GM06990 (cell line): ENCODE data around the gene KSR2.

Source experiments
- DNase-seq: peaks from one replicate; pipeline ENCODE4 v3.0.0-alpha.2; 2011; ENCODE audit not compliant: insufficient read length; ENCODE audit errors: extremely low read depth
- H3K27me3 ChIP-seq: replicated peaks from 2 replicates; pipeline ENCODE4 v1.6.0; 2011; ENCODE audit warnings: low read length; ENCODE audit not compliant: control insufficient read depth, insufficient read depth
- H3K36me3 ChIP-seq: 2 replicates; pipeline ENCODE4 v1.5.1; 2011; ENCODE audit warnings: low read length; ENCODE audit not compliant: control insufficient read depth, insufficient read depth
- H3K4me3 ChIP-seq: replicated peaks from 2 replicates; pipeline ENCODE4 v1.5.1; 2011; ENCODE audit warnings: low read depth, mild to moderate bottlenecking, control low read depth, low read length
- TF ChIP-seq, protein P1 (sequence below): IDR thresholded peaks from 2 replicates; pipeline ENCODE4 v1.5.1; 2011; ENCODE audit warnings: low read length, control low read depth, mild to moderate bottlenecking, inconsistent platforms; ENCODE audit not compliant: insufficient read depth, poor library complexity, severe bottlenecking

The KSR2 gene

DNA sequence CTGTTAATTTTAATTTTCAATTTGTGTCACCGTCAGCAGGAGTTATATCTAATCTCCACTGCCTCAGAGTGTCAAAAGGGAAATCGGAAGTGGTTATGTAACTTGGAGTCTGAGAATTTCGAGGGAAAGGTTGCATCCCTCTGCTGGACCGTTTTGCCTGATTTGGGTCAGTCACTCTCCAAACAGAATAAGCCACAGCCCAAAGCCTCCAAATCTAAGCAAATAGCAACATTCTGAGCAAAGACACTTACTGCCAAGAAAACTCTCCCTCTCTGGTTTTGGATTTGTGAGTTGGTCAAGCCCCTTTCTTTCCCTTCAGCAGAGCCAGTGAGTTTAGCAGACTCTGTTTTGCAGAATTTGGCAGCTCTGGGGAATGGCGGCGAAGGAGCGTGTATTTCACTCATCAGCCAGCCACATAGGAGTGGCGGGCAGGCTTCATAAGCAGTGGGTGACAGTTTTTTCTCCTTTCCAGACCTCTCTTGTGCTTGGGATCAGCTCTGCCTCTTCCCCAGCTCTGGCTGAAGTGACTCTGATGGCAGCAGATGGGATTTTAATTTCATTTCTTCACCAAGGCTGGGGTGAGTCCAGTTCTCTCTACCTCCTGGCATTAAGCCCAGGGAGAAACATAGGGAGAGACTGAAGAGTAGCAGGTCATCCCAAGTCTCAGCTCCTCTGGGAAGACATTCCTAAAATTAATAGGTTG, 388.6 kb downstream of the KSR2 start:
- Histone ChIP-seq H3K27me3 (peaks cover 1% of the 10 kb centered on the region; the same call in 1 of the 2 replicates), H3K4me3 (no peak overlapping the region), H3K36me3 (no peaks in the 10 kb centered on the region)
- no peak for DNase-seq
- TF ChIP-seq, protein P1, sequence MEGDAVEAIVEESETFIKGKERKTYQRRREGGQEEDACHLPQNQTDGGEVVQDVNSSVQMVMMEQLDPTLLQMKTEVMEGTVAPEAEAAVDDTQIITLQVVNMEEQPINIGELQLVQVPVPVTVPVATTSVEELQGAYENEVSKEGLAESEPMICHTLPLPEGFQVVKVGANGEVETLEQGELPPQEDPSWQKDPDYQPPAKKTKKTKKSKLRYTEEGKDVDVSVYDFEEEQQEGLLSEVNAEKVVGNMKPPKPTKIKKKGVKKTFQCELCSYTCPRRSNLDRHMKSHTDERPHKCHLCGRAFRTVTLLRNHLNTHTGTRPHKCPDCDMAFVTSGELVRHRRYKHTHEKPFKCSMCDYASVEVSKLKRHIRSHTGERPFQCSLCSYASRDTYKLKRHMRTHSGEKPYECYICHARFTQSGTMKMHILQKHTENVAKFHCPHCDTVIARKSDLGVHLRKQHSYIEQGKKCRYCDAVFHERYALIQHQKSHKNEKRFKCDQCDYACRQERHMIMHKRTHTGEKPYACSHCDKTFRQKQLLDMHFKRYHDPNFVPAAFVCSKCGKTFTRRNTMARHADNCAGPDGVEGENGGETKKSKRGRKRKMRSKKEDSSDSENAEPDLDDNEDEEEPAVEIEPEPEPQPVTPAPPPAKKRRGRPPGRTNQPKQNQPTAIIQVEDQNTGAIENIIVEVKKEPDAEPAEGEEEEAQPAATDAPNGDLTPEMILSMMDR = no peak

DNA sequence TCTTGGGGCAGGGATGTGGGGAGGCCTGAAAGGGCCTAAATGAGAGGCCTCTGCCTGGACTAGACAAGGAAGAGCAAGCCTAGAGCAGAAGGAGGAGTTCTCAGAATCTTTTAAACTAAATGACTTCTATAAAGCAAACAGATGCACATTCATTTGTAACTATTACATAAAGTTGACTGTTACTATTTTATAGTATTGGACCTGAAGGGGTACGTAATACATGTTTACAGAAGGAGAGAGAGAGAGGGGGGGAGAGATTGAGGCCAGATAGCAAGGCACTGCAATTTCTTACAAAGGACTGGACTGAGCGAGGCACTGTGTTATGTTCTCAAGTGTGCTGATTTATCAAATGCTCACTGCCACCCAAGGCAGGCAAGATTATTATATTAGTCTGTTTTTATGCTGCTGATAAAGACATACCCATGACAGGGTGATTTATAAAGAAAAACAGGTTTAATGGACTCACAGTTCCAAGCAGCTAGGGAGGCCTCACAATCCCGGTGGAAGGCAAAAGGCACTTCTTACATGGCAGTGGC, 391.6 kb downstream of the KSR2 start:
- Histone ChIP-seq H3K4me3 (no peak overlapping the region), H3K36me3 (no peaks in the 10 kb centered on the region), H3K27me3 (peaks cover under 1% of the 10 kb centered on the region; the same call in 1 of the 2 replicates)
- DNase-seq = no peak
- TF ChIP-seq, protein P1 = no peak

DNA sequence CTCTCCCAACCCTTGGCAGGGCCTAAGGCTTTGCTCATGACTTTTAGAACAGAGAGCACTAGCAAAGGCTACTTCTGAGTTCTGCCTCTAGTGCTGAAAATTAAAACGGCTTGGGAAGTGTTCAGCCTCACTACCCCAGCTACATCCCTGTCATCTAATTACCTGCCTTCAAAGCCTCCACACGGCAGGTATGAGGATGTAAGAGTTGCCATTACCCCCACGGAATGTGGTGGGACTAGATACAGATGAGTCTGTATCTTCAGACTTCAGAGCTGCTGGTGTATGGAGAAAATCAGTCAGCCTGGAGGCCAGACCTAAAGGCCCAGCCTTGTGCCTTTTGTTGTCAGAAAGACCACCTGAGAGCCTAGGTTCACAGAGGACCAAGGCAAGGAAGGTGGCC, 392.7 kb downstream of the KSR2 start:
- no peaks in the 10 kb centered on the region for H3K36me3 ChIP-seq
- TF ChIP-seq, protein P1 = no peak
- H3K27me3 ChIP-seq = no peaks in the 10 kb centered on the region; the same call in 1 of the 2 replicates
- no peak for DNase-seq
- no peak overlapping the region for H3K4me3 ChIP-seq

DNA sequence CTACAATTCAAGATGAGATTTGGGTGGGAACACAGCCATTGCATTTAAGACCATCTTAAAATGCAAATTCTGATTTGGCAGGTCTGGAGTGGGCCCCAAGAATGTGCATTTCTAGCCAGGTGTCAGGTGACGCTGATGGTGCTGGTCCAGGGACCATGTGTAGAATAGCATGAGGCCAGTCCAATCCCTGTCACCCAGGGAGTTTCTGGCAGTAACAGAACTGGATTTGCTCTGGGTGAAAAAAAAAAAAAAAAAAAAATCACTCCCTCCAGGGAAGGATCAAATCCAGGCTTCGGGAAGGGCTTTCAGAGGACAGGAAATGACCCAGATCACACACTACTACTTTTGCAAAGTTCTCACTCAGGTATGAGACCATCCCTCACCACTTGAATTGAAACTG, 394.1 kb downstream of the KSR2 start:
- DNase-seq = no peak
- Histone ChIP-seq H3K36me3 (no peaks in the 10 kb centered on the region), H3K27me3 (no peaks in the 10 kb centered on the region; the same call in 1 of the 2 replicates), H3K4me3 (no peak overlapping the region)
- TF ChIP-seq, protein P1 = no peak

DNA sequence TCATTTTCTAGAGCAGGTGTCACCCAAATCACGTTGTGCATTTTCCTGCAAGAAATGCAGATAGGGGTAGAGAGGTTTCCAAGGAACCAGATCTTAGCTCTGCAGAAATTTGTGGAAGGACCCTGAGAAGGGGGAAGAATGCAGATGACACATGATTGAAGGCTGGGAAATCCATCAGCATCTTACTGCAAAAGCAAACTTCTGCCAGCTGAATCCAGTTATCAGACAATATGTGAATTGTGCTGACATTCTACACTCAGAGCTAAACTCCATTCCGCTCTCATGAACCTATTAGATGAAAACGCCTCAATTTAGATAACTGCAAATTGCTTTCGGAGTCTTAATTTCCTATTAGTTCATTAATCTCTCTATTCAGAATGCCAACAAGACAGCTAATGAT, 396.0 kb downstream of the KSR2 start:
- TF ChIP-seq, protein P1 = no peak
- H3K27me3 ChIP-seq = no peaks in the 10 kb centered on the region; the same call in 1 of the 2 replicates
- H3K4me3 ChIP-seq = no peak overlapping the region
- DNase-seq = no peak
- H3K36me3 ChIP-seq = no peaks in the 10 kb centered on the region
